ENCODE measurements around the gene RSRP1. TPM values are rescaled to one million over a fixed set of nuclear protein-coding genes. Genes with fewer than 3 reads are reported as not detected.

RSRP1 gene
- total RNA-seq, 1 donor, result 102 TPM

DNA sequence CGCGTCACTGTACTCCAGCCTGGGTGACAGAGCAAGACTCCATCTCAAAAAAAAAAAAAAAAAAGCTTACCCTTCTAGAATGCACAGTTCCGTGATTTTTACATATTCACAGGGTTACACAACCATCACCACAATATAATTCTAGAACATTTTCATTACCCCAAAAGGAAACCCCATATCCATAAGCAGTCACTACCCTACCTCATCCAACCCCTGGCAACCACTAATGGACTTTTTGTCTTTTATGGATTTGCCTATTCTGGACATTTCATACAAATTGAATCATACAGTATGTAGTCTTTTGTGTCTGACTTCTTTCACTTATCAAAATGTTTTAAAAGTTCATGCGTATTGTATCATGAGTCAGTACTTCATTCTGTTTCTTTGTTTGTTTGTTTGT is 37.7 kb downstream of the RSRP1 start:
- TF ChIP-seq, protein P1, sequence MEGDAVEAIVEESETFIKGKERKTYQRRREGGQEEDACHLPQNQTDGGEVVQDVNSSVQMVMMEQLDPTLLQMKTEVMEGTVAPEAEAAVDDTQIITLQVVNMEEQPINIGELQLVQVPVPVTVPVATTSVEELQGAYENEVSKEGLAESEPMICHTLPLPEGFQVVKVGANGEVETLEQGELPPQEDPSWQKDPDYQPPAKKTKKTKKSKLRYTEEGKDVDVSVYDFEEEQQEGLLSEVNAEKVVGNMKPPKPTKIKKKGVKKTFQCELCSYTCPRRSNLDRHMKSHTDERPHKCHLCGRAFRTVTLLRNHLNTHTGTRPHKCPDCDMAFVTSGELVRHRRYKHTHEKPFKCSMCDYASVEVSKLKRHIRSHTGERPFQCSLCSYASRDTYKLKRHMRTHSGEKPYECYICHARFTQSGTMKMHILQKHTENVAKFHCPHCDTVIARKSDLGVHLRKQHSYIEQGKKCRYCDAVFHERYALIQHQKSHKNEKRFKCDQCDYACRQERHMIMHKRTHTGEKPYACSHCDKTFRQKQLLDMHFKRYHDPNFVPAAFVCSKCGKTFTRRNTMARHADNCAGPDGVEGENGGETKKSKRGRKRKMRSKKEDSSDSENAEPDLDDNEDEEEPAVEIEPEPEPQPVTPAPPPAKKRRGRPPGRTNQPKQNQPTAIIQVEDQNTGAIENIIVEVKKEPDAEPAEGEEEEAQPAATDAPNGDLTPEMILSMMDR (IDR thresholded peaks at IDR 0.05; ENCODE audit: extremely low read depth, low read depth, low read length), result no peak

DNA sequence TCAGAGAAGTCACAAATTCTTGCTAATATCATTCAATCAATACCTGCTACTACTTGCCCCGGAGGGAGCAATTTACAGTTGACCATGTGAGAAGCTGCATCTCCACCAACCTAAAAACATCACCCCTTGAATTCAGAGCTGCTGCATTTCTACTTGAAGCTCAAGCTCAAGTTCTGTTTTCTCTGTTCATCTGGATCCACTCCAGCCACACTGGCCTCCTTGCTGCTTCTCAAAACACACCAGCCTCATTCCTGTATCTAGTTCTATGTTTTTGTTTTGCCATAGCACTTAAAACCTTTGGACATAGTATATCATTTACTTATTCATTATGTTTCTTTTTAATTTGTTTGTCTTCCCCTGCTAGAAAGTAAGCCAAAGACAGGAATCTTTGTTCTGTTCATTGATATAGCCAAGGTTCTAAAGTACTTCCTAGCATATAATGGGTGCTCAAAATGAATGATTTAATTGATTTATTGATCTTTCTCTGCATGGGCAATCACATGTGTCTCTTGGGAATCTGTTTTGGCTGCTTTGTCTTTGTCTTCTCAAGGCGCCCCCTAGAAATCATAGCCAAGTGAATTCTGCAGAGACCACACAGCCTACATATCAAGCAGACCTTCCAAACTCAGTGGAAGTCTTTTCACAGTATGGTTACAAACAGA is 38.6 kb downstream of the RSRP1 start:
- Histone ChIP-seq H3K9me3 (ENCODE audit: low read depth, low read length) (no peaks in the 10 kb centered on the region), H3K4me1 (ENCODE audit: insufficient read depth, low read length) (no peaks in the 10 kb centered on the region), H3K27ac (ENCODE audit: low read depth, low read length) (no peak overlapping the region), H3K79me2 (ENCODE audit: insufficient read depth, low read length) (no peaks in the 10 kb centered on the region), H3K27me3 (ENCODE audit: insufficient read depth, low read length) (peaks cover 9% of the 10 kb centered on the region), H3K4me2 (ENCODE audit: insufficient read depth, low read length) (no peak overlapping the region), H4K20me1 (ENCODE audit: insufficient read depth, low read length) (no peaks in the 10 kb centered on the region), H3K4me3 (ENCODE audit: insufficient read depth, low read length) (no peak overlapping the region), H2AFZ (ENCODE audit: low read length) (no peak overlapping the region), H3K36me3 (ENCODE audit: insufficient read depth, low read length) (no peaks in the 10 kb centered on the region)
- no peak for DNase-seq (ENCODE audit: insufficient read length, low spot score, missing footprints)
- TF ChIP-seq, protein P1 (IDR thresholded peaks at IDR 0.05; ENCODE audit: extremely low read depth, low read depth, low read length), result no peak

More for the DNA sequence above, 37.7 kb downstream of the RSRP1 start:
- H3K27ac ChIP-seq (ENCODE audit: low read depth, low read length), result no peak overlapping the region
- no peaks in the 10 kb centered on the region for H3K9me3 ChIP-seq (ENCODE audit: low read depth, low read length)
- no peaks in the 10 kb centered on the region for H3K79me2 ChIP-seq (ENCODE audit: insufficient read depth, low read length)
- no peak overlapping the region for H3K4me3 ChIP-seq (ENCODE audit: insufficient read depth, low read length)
- peaks cover 9% of the 10 kb centered on the region for H3K27me3 ChIP-seq (ENCODE audit: insufficient read depth, low read length)
- no peaks in the 10 kb centered on the region for H3K36me3 ChIP-seq (ENCODE audit: insufficient read depth, low read length)
- no peak overlapping the region for H3K4me2 ChIP-seq (ENCODE audit: insufficient read depth, low read length)
- no peak overlapping the region for H2AFZ ChIP-seq (ENCODE audit: low read length)
- no peaks in the 10 kb centered on the region for H4K20me1 ChIP-seq (ENCODE audit: insufficient read depth, low read length)
- no peak for DNase-seq (ENCODE audit: insufficient read length, low spot score, missing footprints)
- no peaks in the 10 kb centered on the region for H3K4me1 ChIP-seq (ENCODE audit: insufficient read depth, low read length)

DNA sequence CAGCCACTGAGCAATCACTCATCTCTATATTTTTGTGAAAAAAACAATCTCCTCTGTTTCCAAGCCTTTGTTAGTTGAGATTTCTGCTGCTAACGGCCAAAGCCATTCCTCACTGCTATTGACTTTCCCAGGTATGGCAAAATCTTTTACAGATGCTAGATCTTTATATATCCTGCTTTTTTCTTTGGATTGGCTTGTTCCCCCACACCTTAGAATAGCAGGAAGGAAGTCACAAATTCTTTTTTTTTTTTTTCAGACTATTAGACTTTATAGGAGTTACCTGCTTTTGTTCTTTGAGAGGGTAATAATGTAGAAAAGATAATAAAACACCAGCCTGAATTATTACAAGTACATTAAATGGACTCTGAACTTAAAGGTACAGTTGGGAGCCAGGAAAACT is 39.2 kb downstream of the RSRP1 start:
- H3K79me2 ChIP-seq (ENCODE audit: insufficient read depth, low read length), result no peaks in the 10 kb centered on the region
- no peaks in the 10 kb centered on the region for H3K9me3 ChIP-seq (ENCODE audit: low read depth, low read length)
- H3K4me3 ChIP-seq (ENCODE audit: insufficient read depth, low read length), result no peak overlapping the region
- H3K4me1 ChIP-seq (ENCODE audit: insufficient read depth, low read length), result no peaks in the 10 kb centered on the region
- H4K20me1 ChIP-seq (ENCODE audit: insufficient read depth, low read length), result no peaks in the 10 kb centered on the region
- no peak overlapping the region for H3K27ac ChIP-seq (ENCODE audit: low read depth, low read length)
- no peak overlapping the region for H3K4me2 ChIP-seq (ENCODE audit: insufficient read depth, low read length)
- no peaks in the 10 kb centered on the region for H3K36me3 ChIP-seq (ENCODE audit: insufficient read depth, low read length)
- no peak for DNase-seq (ENCODE audit: insufficient read length, low spot score, missing footprints)
- TF ChIP-seq, protein P1 (IDR thresholded peaks at IDR 0.05; ENCODE audit: extremely low read depth, low read depth, low read length), result no peak
- peaks cover 9% of the 10 kb centered on the region for H3K27me3 ChIP-seq (ENCODE audit: insufficient read depth, low read length)
- no peak overlapping the region for H2AFZ ChIP-seq (ENCODE audit: low read length)

DNA sequence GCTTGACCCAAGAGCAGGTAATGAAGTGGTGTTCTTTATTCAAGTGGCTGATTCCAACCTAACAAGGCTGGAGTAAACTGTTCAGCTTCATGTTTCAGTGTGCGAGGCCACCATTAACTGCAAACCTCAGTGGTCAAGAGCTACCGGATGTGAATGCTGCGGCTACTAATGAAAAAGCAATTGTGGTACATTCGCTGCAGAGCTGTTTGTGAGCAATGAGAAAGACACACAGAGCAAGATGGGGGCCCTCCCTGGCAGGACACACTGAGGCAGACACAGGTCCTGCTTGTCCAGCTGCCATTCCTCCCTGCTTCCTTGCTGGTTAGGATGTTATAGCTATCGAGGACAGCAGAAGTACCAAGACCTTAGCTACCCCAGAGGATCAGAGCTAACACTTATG is 41.1 kb downstream of the RSRP1 start:
- Histone ChIP-seq H3K4me3 (ENCODE audit: insufficient read depth, low read length) (no peak overlapping the region), H3K36me3 (ENCODE audit: insufficient read depth, low read length) (no peaks in the 10 kb centered on the region), H3K27ac (ENCODE audit: low read depth, low read length) (no peak overlapping the region), H3K4me2 (ENCODE audit: insufficient read depth, low read length) (no peak overlapping the region), H3K27me3 (ENCODE audit: insufficient read depth, low read length) (peaks cover 12% of the 10 kb centered on the region), H3K9me3 (ENCODE audit: low read depth, low read length) (no peaks in the 10 kb centered on the region), H3K4me1 (ENCODE audit: insufficient read depth, low read length) (no peaks in the 10 kb centered on the region), H4K20me1 (ENCODE audit: insufficient read depth, low read length) (no peaks in the 10 kb centered on the region), H2AFZ (ENCODE audit: low read length) (no peak overlapping the region), H3K79me2 (ENCODE audit: insufficient read depth, low read length) (no peaks in the 10 kb centered on the region)
- DNase-seq (ENCODE audit: insufficient read length, low spot score, missing footprints), result no peak
- TF ChIP-seq, protein P1 (IDR thresholded peaks at IDR 0.05; ENCODE audit: extremely low read depth, low read depth, low read length), result no peak
